NOMO-1 treated with DMSO at 0.1 percent for 48 hours (cell line): ENCODE results near the gene VEGFB.
A peak's percentile ranks its signal among the peaks of the same experiment; 100 is the strongest.

Experiments
- DNase-seq: peaks from one replicate; lab custom pipeline; 2025; ENCODE audit not compliant: unreplicated experiment; lab: John Stamatoyannopoulos, UW

VEGFB gene

DNA sequence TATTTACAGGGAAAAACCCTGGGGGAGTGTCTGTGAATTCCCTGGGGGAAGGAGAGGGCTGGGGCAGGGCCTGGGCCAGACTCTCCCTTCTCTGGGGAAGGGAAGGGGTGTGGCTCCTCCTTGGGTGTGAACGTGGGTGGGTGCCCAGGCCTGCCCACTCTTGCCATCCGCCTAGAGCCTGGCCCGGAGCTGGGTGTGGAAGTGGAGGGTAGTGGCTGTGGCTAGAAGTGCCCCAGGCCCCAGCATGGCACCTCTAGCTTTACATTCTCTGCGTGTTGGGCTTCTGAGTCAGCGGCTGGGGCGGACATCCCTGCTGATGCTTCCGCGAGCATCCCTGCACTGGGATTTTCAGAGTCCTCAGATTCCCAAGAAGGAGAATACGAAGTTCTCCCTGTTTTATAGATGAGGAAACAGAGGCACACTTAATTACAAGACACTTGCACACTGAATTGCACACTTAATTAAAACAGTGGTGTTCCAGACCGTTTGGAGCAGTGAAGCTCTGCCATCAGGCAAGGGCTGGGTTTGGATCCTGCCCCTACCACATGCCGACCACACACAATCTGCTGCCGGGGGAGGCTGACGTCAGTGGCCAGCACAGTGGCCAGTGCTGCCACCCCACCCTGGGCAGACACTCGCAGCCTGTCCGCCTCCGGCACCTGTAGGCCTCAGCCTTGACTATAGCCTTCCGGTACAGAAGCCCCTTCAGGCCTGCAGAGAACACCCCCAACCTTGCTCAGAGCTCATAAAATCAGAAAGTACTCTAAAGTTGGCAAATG lies 42.5 kb downstream of the VEGFB start:
- no peak for DNase-seq

DNA sequence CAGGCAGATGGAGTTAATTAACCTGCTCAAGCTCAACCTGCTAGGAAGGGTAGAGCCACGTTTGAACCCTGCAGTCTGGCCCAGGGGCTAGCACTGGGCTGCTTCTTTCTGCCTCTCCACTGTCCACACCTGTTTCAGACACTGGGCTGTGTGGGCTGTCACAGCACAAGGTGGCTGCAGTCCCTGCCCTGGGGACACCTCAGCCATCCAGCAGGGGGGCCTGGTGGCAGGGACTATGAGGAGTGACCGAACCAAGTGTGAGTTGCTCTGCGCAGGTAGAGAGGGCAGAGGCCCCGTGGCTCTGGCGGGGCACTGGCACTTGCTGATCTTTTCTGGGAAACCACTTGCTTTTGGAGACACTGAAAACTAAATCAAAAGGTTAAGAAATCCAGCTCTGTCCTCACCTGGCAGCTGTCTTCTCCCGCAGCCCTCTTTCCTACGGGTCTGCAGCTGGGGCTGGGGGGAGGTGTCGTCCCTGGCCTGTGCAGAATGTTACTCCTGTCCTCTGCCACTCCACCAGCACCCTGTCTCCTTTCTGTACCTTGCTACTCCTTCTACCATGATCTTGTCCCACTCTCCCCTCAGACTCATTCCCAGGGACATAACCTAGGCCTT lies 44.3 kb downstream of the VEGFB start:
- no peak for DNase-seq

DNA sequence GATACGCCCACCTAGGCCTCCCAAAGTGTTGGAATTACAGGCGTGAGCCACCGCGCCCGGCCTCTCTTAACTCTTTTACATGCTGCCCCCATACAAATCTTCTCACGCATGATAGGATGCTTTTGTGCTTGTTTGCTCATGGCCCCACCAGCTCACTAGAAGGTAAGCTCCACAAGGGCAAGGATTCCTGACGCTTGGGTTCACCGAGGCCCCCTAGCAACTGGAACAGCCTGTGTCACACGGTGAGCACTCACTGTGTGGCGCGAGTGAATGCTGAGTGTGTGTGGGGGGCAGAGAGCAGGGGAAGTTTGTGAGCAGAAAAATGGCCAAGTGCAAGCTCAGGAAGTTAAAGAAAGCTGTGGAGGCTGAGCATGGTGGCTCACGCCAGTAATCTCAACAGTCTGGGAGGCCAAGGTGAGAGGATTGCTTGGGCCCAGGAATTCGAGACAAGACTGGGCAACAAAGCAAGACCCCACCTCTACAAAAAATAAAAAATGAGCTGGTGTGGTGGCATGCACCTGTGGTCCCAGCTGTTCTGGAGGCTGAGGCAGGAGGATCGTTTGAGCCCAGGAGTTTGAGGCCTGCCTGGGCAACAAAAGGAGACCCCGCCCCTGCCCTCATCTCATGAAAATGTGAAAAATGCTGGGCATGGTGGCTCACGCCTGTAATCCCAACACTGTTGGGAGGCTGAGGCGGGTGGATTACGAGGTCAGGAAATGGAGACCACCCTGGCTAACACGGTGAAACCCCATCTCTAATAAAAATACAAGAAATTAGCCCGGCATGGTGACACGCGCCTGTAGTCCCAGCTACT lies 47.8 kb downstream of the VEGFB start:
- DNase-seq: no peak

DNA sequence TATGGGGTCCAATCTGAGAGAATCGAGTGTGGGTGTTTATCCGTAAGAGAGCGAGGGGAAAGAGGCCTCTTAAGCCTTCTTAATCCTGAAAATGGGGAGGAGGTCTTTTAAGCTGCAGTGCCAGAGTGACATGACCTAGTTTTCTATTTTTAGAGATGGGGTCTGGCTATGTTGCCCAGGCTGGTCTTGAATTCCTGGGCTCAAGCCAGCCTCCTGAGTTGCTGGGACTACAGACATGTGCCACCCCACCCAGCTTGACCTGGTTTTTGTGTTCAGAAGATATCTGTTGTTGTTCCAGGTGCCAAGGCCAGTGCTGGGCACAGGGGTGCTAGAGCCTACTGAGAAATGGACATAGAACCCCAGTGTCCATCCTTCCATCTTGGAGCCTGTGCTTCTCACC lies 48.7 kb downstream of the VEGFB start:
- no peak for DNase-seq

DNA sequence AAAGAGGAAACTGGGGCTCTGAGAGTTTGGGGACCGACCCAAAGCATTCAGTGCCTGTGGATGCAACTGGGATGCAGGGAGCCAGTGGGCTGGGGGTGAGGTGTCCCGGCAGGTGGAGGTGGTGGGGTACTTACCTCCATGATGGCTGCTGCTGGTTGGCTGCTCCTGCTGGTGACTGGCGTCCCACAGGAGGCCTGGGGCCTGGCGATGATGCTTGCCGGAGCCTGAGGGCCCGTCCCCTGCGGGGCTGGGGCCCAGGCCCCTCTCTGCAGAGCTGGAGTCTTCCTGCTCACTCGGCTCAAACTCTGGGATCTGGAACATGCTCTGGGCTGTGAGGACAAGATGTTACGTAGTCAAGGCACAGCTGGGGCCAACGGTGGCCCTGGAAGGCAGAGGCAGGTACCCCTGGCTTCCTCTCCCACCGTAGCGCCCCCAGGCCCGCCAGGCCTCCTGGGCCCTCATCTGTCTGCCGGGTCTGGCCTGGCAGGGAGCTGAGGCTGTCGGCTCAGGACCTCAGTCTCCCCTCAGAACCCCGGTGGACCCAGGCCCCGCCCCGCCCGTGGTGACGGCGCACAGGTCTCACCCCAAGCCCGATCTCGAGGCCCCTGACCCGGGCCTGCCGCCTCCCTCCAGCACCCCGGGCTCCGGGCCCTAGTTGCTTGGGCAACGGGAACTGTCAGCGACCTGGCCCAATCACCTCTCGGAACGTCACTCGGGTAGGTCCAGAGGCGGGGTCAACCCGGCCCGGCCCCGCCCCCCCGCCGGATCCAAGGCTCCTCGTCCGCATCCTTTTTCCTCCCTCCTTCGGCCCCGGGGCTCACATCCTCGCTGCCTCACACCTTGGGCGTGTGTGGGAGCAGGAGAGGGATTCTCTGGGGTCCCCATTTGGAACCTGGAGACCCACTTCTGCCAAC lies 49.9 kb downstream of the VEGFB start, which contains the start of gene BAD:
BAD (minus strand) TSS at position 618 of the 914 bp plus-strand sequence; CDS start at position 321, 297 bp downstream.
- DNase-seq: peak; percentile 93

DNA sequence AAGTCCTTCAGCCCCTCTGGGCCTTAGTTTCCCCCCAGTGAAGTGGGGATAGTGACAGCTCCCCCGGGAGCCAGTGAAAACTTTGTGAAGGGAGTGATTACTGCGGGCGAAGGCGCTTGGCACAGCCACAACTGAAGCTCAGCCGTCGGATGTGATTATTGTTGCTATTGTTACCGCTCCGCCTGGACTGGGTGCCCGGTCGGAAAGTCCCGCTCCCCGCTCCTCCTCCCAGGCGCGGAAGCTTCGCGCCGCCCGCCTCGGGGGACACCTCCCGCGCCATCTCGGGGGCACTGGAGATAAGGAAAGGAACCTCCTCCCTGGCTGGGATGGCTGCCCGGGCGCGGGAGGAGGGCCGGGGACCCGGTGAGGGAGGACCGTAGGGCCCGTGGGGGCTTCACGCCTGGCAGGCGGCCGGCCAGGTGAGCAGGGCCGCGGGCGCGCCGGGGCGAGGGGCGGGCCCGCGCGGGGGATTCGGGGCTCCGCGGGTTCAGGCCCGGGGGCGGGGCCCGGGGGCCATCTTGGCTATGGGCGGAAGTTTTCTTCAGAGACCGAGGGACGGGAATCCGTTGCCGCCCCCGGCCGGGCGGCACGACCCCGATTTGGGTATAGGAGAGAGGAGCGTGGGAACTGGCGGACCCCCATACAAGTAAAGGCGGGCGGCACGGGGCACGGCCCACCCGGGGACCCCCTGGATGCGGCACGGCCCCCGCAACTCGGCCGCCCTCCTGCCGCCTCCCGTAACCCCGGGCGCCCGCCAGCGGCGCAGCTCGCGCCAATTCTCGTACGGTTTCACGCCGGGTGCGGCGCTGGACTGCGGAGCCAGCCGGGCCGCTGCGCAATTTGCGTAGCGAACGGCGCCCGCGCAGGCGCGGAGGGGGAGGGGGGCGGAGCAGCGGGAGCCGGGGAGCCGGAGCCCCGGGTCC lies 50.8 kb downstream of the VEGFB start, which contains the start of gene GPR137:
GPR137 (plus strand) TSS at position 887 of the 923 bp plus-strand sequence. CDS start 677 bp downstream, outside the sequence.
- peak; percentile 63 for DNase-seq

DNA sequence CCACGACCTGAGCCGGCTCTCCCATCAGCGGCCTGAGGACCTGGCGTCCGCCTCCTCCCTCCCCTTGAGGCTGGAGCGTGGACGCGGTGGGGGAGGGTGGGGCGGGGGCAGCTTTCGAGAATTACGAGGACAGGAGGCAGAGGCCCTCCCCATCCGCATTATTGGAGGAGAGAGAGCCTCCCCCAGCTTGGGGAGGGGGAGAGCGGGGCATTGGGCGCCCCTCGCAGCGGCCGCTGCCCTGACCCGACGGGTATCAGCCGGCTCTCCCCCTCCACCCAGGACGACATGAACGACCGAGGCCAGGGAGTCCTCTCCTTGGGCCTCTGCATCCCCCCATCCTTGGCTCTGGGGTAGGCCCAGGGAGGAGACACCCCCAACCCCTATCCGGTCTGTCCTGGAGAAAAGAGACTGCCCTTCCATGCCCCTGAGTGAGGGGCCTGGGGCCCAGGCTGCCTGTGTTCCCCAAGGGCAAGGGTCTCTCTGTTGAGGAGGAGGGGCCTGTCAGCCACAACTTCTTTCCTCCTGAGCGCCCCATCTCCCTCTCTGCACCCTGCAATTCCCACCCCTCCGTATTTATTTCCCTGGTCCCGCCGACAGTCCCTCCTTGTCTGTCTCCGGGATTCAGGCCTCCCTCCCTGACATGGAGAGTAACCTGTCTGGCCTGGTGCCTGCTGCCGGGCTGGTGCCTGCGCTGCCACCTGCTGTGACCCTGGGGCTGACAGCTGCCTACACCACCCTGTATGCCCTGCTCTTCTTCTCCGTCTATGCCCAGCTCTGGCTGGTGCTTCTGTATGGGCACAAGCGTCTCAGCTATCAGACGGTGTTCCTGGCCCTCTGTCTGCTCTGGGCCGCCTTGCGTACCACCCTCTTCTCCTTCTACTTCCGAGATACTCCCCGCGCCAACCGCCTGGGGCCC lies 51.8 kb downstream of the VEGFB start:
- DNase-seq: no peak

DNA sequence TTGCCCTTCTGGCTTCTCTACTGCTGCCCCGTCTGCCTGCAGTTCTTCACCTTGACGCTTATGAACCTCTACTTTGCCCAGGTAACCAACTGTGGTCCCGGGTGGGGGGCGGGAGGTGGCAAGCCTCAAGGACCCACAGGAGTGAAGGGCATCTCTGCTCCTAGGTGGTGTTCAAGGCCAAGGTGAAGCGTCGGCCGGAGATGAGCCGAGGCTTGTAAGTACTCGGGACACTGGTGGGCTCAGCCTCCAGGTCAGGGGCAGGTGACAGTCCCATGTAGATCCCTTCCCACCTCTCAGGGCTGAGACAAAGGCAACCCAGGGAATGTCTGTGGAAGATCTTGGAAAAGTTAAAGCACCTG lies 52.4 kb downstream of the VEGFB start:
- DNase-seq: no peak

DNA sequence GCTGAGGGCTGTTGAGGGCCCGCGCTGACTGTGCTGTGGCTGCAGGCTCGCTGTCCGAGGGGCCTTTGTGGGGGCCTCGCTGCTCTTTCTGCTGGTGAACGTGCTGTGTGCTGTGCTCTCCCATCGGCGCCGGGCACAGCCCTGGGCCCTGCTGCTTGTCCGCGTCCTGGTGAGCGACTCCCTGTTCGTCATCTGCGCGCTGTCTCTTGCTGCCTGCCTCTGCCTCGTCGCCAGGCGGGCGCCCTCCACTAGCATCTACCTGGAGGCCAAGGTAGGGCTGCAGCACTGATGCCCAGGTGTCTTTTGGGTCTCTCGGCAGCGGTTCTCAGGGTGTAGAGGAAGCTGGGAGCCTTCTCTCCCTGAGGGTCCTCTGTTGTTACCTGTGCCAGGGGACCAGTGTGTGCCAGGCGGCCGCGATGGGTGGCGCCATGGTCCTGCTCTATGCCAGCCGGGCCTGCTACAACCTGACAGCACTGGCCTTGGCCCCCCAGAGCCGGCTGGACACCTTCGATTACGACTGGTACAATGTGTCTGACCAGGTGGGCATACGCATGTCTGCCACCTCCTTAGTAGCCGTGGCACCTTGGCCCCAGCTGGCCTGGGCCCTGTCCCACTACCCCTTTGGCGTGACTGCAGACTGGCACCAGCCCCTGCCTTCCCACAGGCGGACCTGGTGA lies 53.4 kb downstream of the VEGFB start:
- DNase-seq: no peak

DNA sequence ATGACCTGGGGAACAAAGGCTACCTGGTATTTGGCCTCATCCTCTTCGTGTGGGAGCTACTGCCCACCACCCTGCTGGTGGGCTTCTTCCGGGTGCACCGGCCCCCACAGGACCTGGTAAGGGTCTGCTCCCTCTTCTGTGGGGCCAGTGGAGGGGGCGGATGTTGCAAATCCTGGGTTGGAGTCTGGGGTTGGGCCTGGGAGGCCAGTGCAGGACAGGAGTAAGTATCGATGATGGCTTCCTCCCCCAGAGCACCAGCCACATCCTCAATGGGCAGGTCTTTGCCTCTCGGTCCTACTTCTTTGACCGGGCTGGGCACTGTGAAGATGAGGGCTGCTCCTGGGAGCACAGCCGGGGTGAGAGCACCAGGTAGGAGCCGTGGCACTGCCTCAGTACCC lies 54.0 kb downstream of the VEGFB start:
- DNase-seq: no peak
